Measurements from ENCODE around the gene TBCB. TPM values are rescaled to one million over a fixed set of nuclear protein-coding genes. Genes with fewer than 3 reads are reported as not detected.

The TBCB gene
- polyA plus RNA-seq, 1 of the 3 experiments (the other 2 are of a cell fraction), result 712 TPM

DNA sequence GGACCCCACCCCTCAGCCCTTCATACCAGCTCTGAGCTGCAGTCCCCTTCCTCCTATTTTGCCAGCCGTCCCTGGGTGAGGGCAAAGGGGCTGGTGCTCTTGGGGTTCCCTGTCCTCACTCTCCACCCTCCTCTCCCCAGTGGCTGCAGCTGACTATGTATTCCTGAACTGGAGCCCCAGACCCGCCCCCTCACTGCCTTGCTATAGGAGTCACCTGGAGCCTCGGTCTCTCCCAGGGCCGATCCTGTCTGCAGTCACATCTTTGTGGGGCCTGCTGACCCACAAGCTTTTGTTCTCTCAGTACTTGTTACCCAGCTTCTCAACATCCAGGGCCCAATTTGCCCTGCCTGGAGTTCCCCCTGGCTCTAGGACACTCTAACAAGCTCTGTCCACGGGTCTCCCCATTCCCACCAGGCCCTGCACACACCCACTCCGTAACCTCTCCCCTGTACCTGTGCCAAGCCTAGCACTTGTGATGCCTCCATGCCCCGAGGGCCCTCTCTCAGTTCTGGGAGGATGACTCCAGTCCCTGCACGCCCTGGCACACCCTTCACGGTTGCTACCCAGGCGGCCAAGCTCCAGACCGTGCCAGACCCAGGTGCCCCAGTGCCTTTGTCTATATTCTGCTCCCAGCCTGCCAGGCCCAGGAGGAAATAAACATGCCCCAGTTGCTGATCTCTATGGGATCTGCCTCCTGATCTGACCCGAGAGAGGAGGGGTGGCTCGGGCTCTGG is 34.6 kb downstream of the TBCB start:
- H3K9me3 ChIP-seq, result no peaks in the 10 kb centered on the region
- no peak for DNase-seq
- no peaks in the 10 kb centered on the region for H3K27me3 ChIP-seq (ENCODE audit: insufficient read depth)
- peaks cover 15% of the 10 kb centered on the region for H3F3A ChIP-seq (replicated peaks; ENCODE audit: insufficient read depth)
- no peaks in the 10 kb centered on the region for H3K9me2 ChIP-seq
- H3K36me3 ChIP-seq (replicated peaks in 1 of 2; ENCODE audit: control insufficient read depth in 1 of 2, insufficient read depth in 2 of 2, low read length in 1 of 2), result peaks cover 38 to 51% of the 10 kb centered on the region in 2 experiments
- H3K4me3 ChIP-seq (ENCODE audit: low read depth in 2 of 2, low read length in 1 of 2), result no peak overlapping the region
- H3K4me1 ChIP-seq (ENCODE audit: control insufficient read depth in 1 of 2, insufficient read depth in 2 of 2, low read depth in 1 of 2, low read length in 1 of 2), result no peaks in the 10 kb centered on the region
- 93% methylated on average over 13 of the region's 13 CpGs for WGBS (ENCODE audit: low lambda C conversion rate)
- H3K27ac ChIP-seq (ENCODE audit: low read depth in 2 of 2, low read length in 1 of 2), result no peak overlapping the region
- CTCF ChIA-PET, result interaction anchor here (1.1 to 2.4 kb wide), 2 partner anchors 20 to 22 kb away, joined by 3 to 9 read pairs; no protein-coding TSS in a partner anchor
- H3K79me2 ChIP-seq (ENCODE audit: insufficient read depth), result peaks cover 10% of the 10 kb centered on the region; the same call in 1 of the 2 replicates
- H3K9ac ChIP-seq, result no peak overlapping the region
- POLR2A ChIA-PET, result no interaction called here
- H2AFZ ChIP-seq (ENCODE audit: low read depth), result no peak overlapping the region
- H3K4me2 ChIP-seq, result no peak overlapping the region
- TF ChIP-seq NRF1 (IDR thresholded peaks at IDR 0.05; ENCODE audit: low read depth, low read length) (no peak), TAF1 (IDR thresholded peaks at IDR 0.05; ENCODE audit: borderline replicate concordance, low read depth, low read length) (no peak), FOSL2 (IDR thresholded peaks at IDR 0.05; ENCODE audit: borderline replicate concordance, low read depth) (no peak), MXI1 (IDR thresholded peaks at IDR 0.05; ENCODE audit: low read depth, low read length) (no peak), NFIC (IDR thresholded peaks at IDR 0.05; ENCODE audit: borderline replicate concordance) (no peak), RAD21 (IDR thresholded peaks at IDR 0.05; ENCODE audit: low read length) (no peak), USF2 (IDR thresholded peaks at IDR 0.05; ENCODE audit: borderline replicate concordance, low read depth, low read length) (no peak)
- TF ChIP-seq, protein P1, sequence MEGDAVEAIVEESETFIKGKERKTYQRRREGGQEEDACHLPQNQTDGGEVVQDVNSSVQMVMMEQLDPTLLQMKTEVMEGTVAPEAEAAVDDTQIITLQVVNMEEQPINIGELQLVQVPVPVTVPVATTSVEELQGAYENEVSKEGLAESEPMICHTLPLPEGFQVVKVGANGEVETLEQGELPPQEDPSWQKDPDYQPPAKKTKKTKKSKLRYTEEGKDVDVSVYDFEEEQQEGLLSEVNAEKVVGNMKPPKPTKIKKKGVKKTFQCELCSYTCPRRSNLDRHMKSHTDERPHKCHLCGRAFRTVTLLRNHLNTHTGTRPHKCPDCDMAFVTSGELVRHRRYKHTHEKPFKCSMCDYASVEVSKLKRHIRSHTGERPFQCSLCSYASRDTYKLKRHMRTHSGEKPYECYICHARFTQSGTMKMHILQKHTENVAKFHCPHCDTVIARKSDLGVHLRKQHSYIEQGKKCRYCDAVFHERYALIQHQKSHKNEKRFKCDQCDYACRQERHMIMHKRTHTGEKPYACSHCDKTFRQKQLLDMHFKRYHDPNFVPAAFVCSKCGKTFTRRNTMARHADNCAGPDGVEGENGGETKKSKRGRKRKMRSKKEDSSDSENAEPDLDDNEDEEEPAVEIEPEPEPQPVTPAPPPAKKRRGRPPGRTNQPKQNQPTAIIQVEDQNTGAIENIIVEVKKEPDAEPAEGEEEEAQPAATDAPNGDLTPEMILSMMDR (IDR thresholded peaks at IDR 0.05), result no peak
- H4K20me1 ChIP-seq (ENCODE audit: insufficient read depth), result peaks cover 16% of the 10 kb centered on the region; the same call in 1 of the 2 replicates

DNA sequence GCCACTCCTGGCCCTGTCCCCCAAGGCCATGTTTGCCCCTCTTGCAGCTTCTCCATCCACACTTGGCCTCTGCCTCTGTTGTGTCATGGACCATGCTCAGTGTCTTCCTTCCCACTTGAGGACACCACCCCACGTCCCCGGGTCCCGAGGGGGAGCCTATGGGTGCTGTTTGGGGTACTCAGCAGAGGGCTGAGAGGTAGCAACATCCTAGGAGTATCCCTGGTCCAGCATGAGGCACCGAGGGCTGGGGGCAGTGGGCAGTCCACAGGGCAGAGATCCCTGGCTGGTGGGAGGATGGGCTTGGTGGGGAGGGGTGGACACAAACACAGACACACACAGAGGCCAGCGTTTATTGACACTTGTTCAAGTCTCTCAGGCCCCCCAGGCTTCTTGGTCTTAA is 35.3 kb downstream of the TBCB start:
- peaks cover 31 to 45% of the 10 kb centered on the region in 2 experiments for H3K36me3 ChIP-seq (replicated peaks in 1 of 2; ENCODE audit: control insufficient read depth in 1 of 2, insufficient read depth in 2 of 2, low read length in 1 of 2)
- H3K27me3 ChIP-seq (ENCODE audit: insufficient read depth), result no peaks in the 10 kb centered on the region
- H4K20me1 ChIP-seq (ENCODE audit: insufficient read depth), result peaks cover 15% of the 10 kb centered on the region; the same call in 1 of the 2 replicates
- DNase-seq, result no peak
- H3K4me2 ChIP-seq, result no peak overlapping the region
- no peak overlapping the region for H2AFZ ChIP-seq (ENCODE audit: low read depth)
- no peaks in the 10 kb centered on the region for H3K4me1 ChIP-seq (ENCODE audit: control insufficient read depth in 1 of 2, insufficient read depth in 2 of 2, low read depth in 1 of 2, low read length in 1 of 2)
- H3F3A ChIP-seq (replicated peaks; ENCODE audit: insufficient read depth), result peaks cover 15% of the 10 kb centered on the region
- ChIA-PET POLR2A (no interaction called here), CTCF (interaction anchor here (2.4 kb wide), 1 partner anchor 23 kb away, joined by 9 read pairs; no protein-coding TSS in a partner anchor)
- H3K27ac ChIP-seq (ENCODE audit: low read depth in 2 of 2, low read length in 1 of 2), result no peak overlapping the region
- H3K9me3 ChIP-seq, result no peaks in the 10 kb centered on the region
- no peaks in the 10 kb centered on the region for H3K9me2 ChIP-seq
- H3K9ac ChIP-seq, result no peak overlapping the region
- WGBS (ENCODE audit: low lambda C conversion rate), result 87% methylated on average over 4 of the region's 5 CpGs
- no peak overlapping the region for H3K4me3 ChIP-seq (ENCODE audit: low read depth in 2 of 2, low read length in 1 of 2)
- H3K79me2 ChIP-seq (ENCODE audit: insufficient read depth), result peaks cover 6% of the 10 kb centered on the region; the same call in 1 of the 2 replicates
- TF ChIP-seq FOSL2 (IDR thresholded peaks at IDR 0.05; ENCODE audit: borderline replicate concordance, low read depth) (no peak), NFIC (IDR thresholded peaks at IDR 0.05; ENCODE audit: borderline replicate concordance) (no peak), GABPA (IDR thresholded peaks at IDR 0.05; ENCODE audit: low read depth) (no peak), JUND (IDR thresholded peaks at IDR 0.05) (no peak), TEAD4 (IDR thresholded peaks at IDR 0.05; ENCODE audit: borderline replicate concordance, insufficient read depth) (no peak), CHD2 (IDR thresholded peaks at IDR 0.05; ENCODE audit: low read length, partially characterized antibody) (no peak), MEF2A (IDR thresholded peaks at IDR 0.05; ENCODE audit: borderline replicate concordance, low read depth) (no peak), NRF1 (IDR thresholded peaks at IDR 0.05; ENCODE audit: low read depth, low read length) (no peak), RAD21 (IDR thresholded peaks at IDR 0.05; ENCODE audit: low read length) (no peak), POLR2AphosphoS5 (IDR thresholded peaks at IDR 0.05; ENCODE audit: low read depth, low read length) (no peak), EP300 (IDR thresholded peaks at IDR 0.05; ENCODE audit: borderline replicate concordance in 1 of 2, low read depth in 1 of 2, low read length in 1 of 2) (no peak)
- TF ChIP-seq, protein P2, sequence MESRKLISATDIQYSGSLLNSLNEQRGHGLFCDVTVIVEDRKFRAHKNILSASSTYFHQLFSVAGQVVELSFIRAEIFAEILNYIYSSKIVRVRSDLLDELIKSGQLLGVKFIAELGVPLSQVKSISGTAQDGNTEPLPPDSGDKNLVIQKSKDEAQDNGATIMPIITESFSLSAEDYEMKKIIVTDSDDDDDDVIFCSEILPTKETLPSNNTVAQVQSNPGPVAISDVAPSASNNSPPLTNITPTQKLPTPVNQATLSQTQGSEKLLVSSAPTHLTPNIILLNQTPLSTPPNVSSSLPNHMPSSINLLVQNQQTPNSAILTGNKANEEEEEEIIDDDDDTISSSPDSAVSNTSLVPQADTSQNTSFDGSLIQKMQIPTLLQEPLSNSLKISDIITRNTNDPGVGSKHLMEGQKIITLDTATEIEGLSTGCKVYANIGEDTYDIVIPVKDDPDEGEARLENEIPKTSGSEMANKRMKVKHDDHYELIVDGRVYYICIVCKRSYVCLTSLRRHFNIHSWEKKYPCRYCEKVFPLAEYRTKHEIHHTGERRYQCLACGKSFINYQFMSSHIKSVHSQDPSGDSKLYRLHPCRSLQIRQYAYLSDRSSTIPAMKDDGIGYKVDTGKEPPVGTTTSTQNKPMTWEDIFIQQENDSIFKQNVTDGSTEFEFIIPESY (IDR thresholded peaks at IDR 0.05; ENCODE audit: borderline replicate concordance, low read depth), result no peak
- TF ChIP-seq, protein P3, sequence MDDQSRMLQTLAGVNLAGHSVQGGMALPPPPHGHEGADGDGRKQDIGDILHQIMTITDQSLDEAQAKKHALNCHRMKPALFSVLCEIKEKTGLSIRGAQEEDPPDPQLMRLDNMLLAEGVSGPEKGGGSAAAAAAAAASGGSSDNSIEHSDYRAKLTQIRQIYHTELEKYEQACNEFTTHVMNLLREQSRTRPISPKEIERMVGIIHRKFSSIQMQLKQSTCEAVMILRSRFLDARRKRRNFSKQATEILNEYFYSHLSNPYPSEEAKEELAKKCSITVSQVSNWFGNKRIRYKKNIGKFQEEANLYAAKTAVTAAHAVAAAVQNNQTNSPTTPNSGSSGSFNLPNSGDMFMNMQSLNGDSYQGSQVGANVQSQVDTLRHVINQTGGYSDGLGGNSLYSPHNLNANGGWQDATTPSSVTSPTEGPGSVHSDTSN (IDR thresholded peaks at IDR 0.05), result no peak
- TF ChIP-seq, protein P4, sequence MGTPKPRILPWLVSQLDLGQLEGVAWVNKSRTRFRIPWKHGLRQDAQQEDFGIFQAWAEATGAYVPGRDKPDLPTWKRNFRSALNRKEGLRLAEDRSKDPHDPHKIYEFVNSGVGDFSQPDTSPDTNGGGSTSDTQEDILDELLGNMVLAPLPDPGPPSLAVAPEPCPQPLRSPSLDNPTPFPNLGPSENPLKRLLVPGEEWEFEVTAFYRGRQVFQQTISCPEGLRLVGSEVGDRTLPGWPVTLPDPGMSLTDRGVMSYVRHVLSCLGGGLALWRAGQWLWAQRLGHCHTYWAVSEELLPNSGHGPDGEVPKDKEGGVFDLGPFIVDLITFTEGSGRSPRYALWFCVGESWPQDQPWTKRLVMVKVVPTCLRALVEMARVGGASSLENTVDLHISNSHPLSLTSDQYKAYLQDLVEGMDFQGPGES (IDR thresholded peaks at IDR 0.05; ENCODE audit: low read depth, low read length), result no peak
